Activated CD4-positive, alpha-beta T cell treated with anti-CD3 and anti-CD28 coated beads, Interleukin-2, amount 10 ng/mL, durations not matched to agents 24 days and 14 days (primary cell): ENCODE data around the gene LINC00237. TPM values are rescaled to one million over a fixed set of nuclear protein-coding genes. Genes with fewer than 3 reads are reported as not detected.
A peak's percentile ranks its signal among the peaks of the same experiment; 100 is the strongest.

Experiments used
- DNase-seq: peaks from one replicate; pipeline ENCODE4 v3.0.0; 2022
- H3K27ac Mint-ChIP-seq: one replicate; pipeline ENCODE4 v1.8.0; 2022; ENCODE audit warnings: mild to moderate bottlenecking, mixed read lengths
- H3K27me3 Mint-ChIP-seq: one replicate; pipeline ENCODE4 v1.8.0; 2022; ENCODE audit warnings: mixed read lengths
- H3K36me3 Mint-ChIP-seq: one replicate; pipeline ENCODE4 v1.8.0; 2022; ENCODE audit warnings: low read depth, mild to moderate bottlenecking, mixed read lengths
- H3K4me1 Mint-ChIP-seq: one replicate; pipeline ENCODE4 v1.8.0; 2021; ENCODE audit warnings: mixed read lengths
- H3K4me3 Mint-ChIP-seq: one replicate; pipeline ENCODE4 v1.8.0; 2022; ENCODE audit warnings: mild to moderate bottlenecking, moderate library complexity, mixed read lengths
- H3K9me3 Mint-ChIP-seq: one replicate; pipeline ENCODE4 v1.8.0; 2021; ENCODE audit warnings: mixed read lengths
- intact Hi-C: fragments of 100-400 bp; cut with micrococcal nuclease; formaldehyde crosslinking; loops from one replicate; pipeline ENCODE4 v1.15.1; 2023
- total RNA-seq: library from RNA; stranded (reverse); gene quantifications from 2 replicates; pipeline ENCODE4 v1.2.3, GENCODE V29; 2022

LINC00237 gene
- total RNA-seq, 1 donor from 2014 or later, result not detected

DNA sequence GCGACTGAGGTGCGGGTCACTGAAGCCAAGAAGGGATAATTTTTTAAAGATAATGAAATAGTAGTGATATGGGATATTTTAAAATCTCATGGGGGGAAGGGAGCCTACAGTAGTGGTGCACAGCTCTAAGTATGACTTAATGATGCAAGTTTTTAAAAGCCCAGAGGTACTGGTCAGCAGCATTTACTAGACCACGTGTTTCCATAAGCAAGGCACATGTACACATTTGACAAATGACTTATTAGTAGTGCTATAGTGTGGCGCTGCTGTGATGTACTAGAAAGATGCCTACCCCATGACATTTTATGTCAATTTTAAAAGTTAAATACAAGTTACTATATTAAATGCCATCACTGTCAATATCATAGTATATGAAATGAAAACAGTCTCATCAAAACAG, 7.5 kb upstream of the LINC00237 start:
- no peak for DNase-seq
- peaks cover 2% of the 10 kb centered on the region for H3K4me1 Mint-ChIP-seq
- no peak overlapping the region for H3K4me3 Mint-ChIP-seq
- no peak overlapping the region for H3K27ac Mint-ChIP-seq
- no peaks in the 10 kb centered on the region for H3K36me3 Mint-ChIP-seq
- intact Hi-C loops, result no loop called here
- H3K9me3 Mint-ChIP-seq, result no peaks in the 10 kb centered on the region
- peaks cover 65% of the 10 kb centered on the region for H3K27me3 Mint-ChIP-seq

DNA sequence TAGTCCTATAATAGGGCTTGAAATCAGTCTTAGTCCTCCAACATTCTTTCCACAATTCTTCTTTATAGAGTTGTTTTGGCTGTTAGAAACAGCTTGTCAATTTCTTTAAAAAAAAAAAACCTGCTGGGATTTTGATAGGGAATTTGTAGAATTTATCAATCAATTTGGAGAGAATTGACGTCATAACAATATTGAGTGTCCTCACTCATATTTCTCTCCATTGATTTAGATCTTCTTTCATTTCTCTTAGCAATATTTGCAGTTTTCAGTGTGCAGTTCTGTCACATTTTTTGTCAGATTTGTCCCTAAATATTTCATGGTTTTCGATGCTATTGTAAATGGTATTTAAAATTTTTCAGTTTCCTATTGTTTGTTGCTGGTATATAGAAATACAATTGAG, 5.3 kb upstream of the LINC00237 start:
- peaks cover 72% of the 10 kb centered on the region for H3K27me3 Mint-ChIP-seq
- intact Hi-C loops, result no loop called here

GRCh38 chr20:21110811-21111210, 4.7 kb upstream of the LINC00237 start:
- Mint-ChIP-seq H3K9me3 (peaks cover 4% of the 10 kb centered on the region), H3K4me1 (peaks cover 3% of the 10 kb centered on the region), H3K27ac (no peak overlapping the region), H3K36me3 (no peaks in the 10 kb centered on the region), H3K4me3 (no peak overlapping the region), H3K27me3 (peaks cover 74% of the 10 kb centered on the region)
- intact Hi-C loops, result no loop called here
- DNase-seq, result no peak

More for the DNA sequence above, 5.3 kb upstream of the LINC00237 start:
- Mint-ChIP-seq H3K4me1 (no peaks in the 10 kb centered on the region), H3K27ac (no peak overlapping the region), H3K9me3 (peaks cover 4% of the 10 kb centered on the region), H3K4me3 (no peak overlapping the region), H3K36me3 (no peaks in the 10 kb centered on the region)
- DNase-seq, result no peak

- H3K27me3 Mint-ChIP-seq, result peaks cover 78% of the 10 kb centered on the region
- no peaks in the 10 kb centered on the region for H3K36me3 Mint-ChIP-seq
- H3K4me3 Mint-ChIP-seq, result no peak overlapping the region
- H3K27ac Mint-ChIP-seq, result no peak overlapping the region
- H3K4me1 Mint-ChIP-seq, result peaks cover 3% of the 10 kb centered on the region
- intact Hi-C loops, result loop anchor here (10.0 kb wide), 1 partner anchor 126 kb away; no protein-coding TSS in a partner anchor
- peaks cover 4% of the 10 kb centered on the region for H3K9me3 Mint-ChIP-seq
- DNase-seq, result no peak
These were observed 3.0 kb upstream of the LINC00237 start for GRCh38 chr20:21109144-21109543.

DNA sequence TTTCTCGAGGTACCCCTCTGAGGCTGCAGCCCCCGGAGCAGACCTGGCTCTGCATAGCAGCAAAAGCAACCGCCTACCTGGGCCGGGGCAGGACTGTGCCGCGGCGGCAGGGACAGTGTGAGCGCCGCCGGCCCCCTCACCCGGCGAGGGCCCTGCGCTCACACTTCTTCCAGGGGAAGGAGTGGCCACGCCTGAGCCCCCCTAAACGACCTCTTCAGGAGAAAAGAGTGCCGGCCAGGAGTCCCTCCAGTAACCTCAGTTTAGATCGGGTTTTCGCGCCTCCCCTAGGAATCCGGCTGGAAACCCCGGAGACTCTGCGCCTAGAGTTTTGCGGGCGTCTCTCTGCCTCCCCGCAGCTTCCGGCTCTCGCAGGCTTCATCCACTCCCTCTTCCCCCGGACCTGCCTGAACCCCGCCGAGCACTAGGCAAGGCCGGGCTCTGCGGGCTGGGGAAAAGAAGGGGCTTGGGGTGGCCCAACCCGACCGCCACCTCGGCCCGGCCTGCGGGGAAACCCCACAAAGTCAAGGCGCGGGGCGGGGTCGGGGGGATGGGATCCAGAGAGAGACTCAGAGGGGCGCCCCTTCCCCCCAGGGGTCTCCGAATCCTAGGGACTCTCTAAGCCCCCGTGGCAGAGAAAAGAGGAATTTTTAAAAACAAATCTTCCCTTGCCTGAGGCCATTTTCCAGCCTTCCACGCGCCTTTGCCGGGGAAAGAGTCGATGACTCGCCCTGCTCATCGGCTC, 558 bp downstream of the LINC00237 start:
- H3K27me3 Mint-ChIP-seq, result peaks cover 78% of the 10 kb centered on the region
- H3K4me3 Mint-ChIP-seq, result peak overlapping the region; percentile 40
- DNase-seq, result peak; percentile 66

GRCh38 chr20:21104921-21105320, 1.2 kb downstream of the LINC00237 start:
- Mint-ChIP-seq H3K4me1 (peaks cover 28% of the 10 kb centered on the region), H3K4me3 (no peak overlapping the region), H3K27me3 (peaks cover 81% of the 10 kb centered on the region), H3K27ac (no peak overlapping the region), H3K9me3 (peaks cover 4% of the 10 kb centered on the region), H3K36me3 (peaks cover 2% of the 10 kb centered on the region)
- intact Hi-C loops, result loop anchor here (2.0 to 10.0 kb wide), 3 partner anchors 130 to 740 kb away; no protein-coding TSS in a partner anchor
- no peak for DNase-seq

More for the DNA sequence above, 558 bp downstream of the LINC00237 start:
- no peak overlapping the region for H3K27ac Mint-ChIP-seq
- H3K4me1 Mint-ChIP-seq, result peaks cover 25% of the 10 kb centered on the region
- H3K9me3 Mint-ChIP-seq, result peaks cover 4% of the 10 kb centered on the region
- peaks cover 2% of the 10 kb centered on the region for H3K36me3 Mint-ChIP-seq
- intact Hi-C loops, result loop anchor here (2.0 to 10.0 kb wide), 3 partner anchors 129 to 741 kb away; no protein-coding TSS in a partner anchor

GRCh38 chr20:21104466-21104761, 1.7 kb downstream of the LINC00237 start:
- intact Hi-C loops, result loop anchor here (2.0 to 10.0 kb wide), 3 partner anchors 130 to 740 kb away; no protein-coding TSS in a partner anchor
- H3K36me3 Mint-ChIP-seq, result peaks cover 2% of the 10 kb centered on the region
- H3K27ac Mint-ChIP-seq, result peak overlapping the region; percentile 25
- H3K4me3 Mint-ChIP-seq, result no peak overlapping the region
- peaks cover 78% of the 10 kb centered on the region for H3K27me3 Mint-ChIP-seq
- peaks cover 28% of the 10 kb centered on the region for H3K4me1 Mint-ChIP-seq
- no peak for DNase-seq
- peaks cover 4% of the 10 kb centered on the region for H3K9me3 Mint-ChIP-seq

GRCh38 chr20:21103582-21104465, 2.3 kb downstream of the LINC00237 start:
- DNase-seq, result peak; percentile 63
- Mint-ChIP-seq H3K27me3 (peaks cover 77% of the 10 kb centered on the region), H3K4me3 (peak overlapping the region; percentile 79), H3K36me3 (peaks cover 2% of the 10 kb centered on the region), H3K27ac (no peak overlapping the region), H3K9me3 (peaks cover 4% of the 10 kb centered on the region), H3K4me1 (peaks cover 32% of the 10 kb centered on the region)
- intact Hi-C loops, result loop anchor here (2.0 to 10.0 kb wide), 4 partner anchors 131 to 739 kb away; no protein-coding TSS in a partner anchor

DNA sequence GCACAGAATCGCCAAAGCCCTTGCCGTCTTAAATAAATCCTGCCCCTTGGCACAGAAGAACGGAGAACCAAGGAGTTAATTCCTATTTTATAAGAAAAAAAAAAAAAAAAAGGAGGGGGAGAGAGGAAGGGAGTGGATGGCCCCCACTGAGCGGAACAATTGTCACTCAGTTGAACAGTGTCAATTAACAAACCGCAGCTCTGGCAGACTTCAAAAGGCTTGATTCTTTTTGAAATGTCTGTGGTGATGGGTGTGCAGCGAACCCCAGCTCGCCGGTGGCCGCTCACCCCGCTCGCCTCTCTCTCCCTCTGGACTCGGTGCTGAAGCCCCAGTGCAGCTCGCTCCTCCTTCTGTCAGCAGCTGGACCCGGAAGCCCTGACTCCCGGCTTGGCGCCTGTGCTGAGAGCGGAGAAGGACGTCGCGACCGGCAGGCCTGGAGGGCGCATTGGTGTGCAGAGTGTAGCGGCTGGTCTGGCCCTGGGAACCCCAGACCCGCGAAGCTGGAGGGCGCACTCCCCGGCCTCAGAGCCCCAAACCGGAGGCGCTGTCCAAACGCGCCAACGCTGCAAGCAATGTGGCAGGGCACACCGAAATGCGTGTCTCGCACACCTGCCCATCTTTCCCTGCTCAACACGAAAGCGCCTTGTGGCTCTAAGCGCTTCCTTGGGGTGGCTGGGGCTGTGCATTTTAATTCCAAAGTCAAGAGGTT, 3.4 kb downstream of the LINC00237 start:
- Mint-ChIP-seq H3K27me3 (peaks cover 78% of the 10 kb centered on the region), H3K4me1 (peaks cover 39% of the 10 kb centered on the region), H3K36me3 (peaks cover 2% of the 10 kb centered on the region), H3K9me3 (peaks cover 4% of the 10 kb centered on the region), H3K4me3 (peak overlapping the region; percentile 79), H3K27ac (peak overlapping the region; percentile 59)
- intact Hi-C loops, result loop anchor here (2.0 to 10.0 kb wide), 2 partner anchors 132 to 604 kb away; no protein-coding TSS in a partner anchor
- peak; percentile 84 for DNase-seq

- peak overlapping the region; percentile 42 for H3K27ac Mint-ChIP-seq
- intact Hi-C loops, result loop anchor here (2.0 to 10.0 kb wide), 4 partner anchors 25 to 605 kb away; partner anchors contain the start of gene KIZ
- no peaks in the 10 kb centered on the region for H3K9me3 Mint-ChIP-seq
- peaks cover 39% of the 10 kb centered on the region for H3K4me1 Mint-ChIP-seq
- H3K36me3 Mint-ChIP-seq, result peaks cover 2% of the 10 kb centered on the region
- peak overlapping the region; percentile 78 for H3K4me3 Mint-ChIP-seq
- DNase-seq, result peak; percentile 67
- peaks cover 78% of the 10 kb centered on the region for H3K27me3 Mint-ChIP-seq
These were observed 4.1 kb downstream of the LINC00237 start for GRCh38 chr20:21101932-21102575.

DNA sequence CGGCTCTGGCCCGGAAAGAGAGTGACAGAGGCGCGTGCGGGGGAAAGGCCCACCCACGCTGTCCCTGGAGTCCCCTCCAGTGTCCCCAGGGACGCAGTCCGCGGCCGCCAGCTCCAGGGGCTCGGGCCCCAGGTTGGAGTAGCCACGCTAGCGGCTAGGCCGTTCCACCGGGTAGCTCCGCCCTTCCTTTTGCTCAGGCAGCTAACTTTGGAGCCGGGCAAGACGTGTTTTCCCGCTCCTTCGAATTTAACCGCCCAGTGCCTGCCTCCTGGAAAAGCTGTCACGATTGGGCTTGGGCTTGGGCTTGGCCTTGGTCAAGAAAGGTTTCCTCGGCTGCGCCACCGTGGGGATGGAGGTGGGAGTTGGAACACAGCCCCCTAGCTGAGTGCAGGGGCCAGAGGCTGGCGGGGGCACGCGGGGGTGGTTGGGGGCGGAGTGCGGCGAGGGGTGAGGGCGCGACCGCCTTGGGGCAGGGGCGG, 4.7 kb downstream of the LINC00237 start:
- H3K4me3 Mint-ChIP-seq, result peak overlapping the region; percentile 55
- no peak overlapping the region for H3K27ac Mint-ChIP-seq
- H3K9me3 Mint-ChIP-seq, result no peaks in the 10 kb centered on the region
- peaks cover 39% of the 10 kb centered on the region for H3K4me1 Mint-ChIP-seq
- H3K27me3 Mint-ChIP-seq, result peaks cover 80% of the 10 kb centered on the region
- H3K36me3 Mint-ChIP-seq, result peaks cover 2% of the 10 kb centered on the region
- intact Hi-C loops, result loop anchor here (2.0 to 10.0 kb wide), 3 partner anchors 25 to 405 kb away; partner anchors contain the start of gene KIZ
- DNase-seq, result peak; percentile 70

DNA sequence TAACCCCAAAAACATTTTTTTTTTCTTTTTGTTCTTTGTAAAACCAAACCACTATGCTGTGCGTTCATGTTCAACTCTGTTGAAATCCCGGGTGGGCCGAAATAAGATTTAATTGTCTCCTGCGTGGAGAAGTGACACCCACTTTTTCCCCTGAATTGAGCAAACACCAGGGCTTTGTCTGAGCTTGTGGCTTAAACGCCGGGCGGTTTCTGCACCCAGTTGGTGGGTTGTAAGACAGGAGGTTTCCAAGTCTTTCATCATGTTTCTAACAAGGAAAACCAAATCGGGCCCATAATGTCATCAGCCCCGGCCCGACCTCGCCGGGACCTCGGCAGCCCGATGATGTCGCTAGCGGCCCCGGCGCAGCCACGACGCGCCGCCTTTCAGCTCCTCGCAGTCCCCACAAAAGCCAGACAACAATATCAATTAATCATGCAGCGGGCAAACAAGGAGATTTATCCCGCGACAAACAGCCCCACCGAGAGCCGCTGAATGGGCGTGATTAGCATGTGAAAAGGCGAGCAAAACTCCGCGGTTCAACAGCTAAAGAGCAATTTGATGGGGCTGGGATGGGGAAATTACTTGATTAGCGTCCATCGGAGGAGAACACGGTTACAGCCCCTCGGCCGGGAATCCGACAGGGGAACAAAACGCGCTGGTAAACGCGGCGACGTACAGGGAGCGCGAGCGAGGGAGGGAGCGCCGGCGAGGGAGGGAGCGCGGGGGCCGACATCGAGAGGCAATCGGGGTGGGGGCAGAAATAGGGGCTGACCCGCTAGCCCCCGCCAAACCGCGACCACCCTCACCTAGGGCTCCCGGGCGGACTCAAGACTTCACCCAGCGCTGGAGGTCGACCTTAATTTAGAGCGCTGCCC, 5.3 kb downstream of the LINC00237 start:
- H3K36me3 Mint-ChIP-seq, result peaks cover 2% of the 10 kb centered on the region

More for the DNA sequence above, 5.3 kb downstream of the LINC00237 start:
- H3K4me1 Mint-ChIP-seq, result peaks cover 36% of the 10 kb centered on the region
- no peaks in the 10 kb centered on the region for H3K9me3 Mint-ChIP-seq
- H3K4me3 Mint-ChIP-seq, result peak overlapping the region; percentile 89
- H3K27ac Mint-ChIP-seq, result peak overlapping the region; percentile 92
- DNase-seq, result peak; percentile 75
- intact Hi-C loops, result loop anchor here (2.0 to 10.0 kb wide), 3 partner anchors 26 to 406 kb away; partner anchors contain the start of gene KIZ
- peaks cover 80% of the 10 kb centered on the region for H3K27me3 Mint-ChIP-seq
